ENCODE results near the gene TMBIM1. TPM values are rescaled to one million over a fixed set of nuclear protein-coding genes. Genes with fewer than 3 reads are reported as not detected.

TMBIM1 gene
- total RNA-seq, 1 experiment from 2014 or later: 91.0 TPM

- RAD21 ChIA-PET (ENCODE audit: low non-redundant PET in 1 of 2, low total read pairs in 2 of 2, uncharacterized antibody in 2 of 2, unreplicated experiment in 2 of 2): no interaction called here
- peaks cover 20% of the 10 kb centered on the region; the same call in 1 of the 2 replicates for H3K79me2 ChIP-seq (ENCODE audit: insufficient read depth, low read length)
These were observed 57.3 kb downstream of the TMBIM1 start for GRCh38 chr2:218235017-218235416.

GRCh38 chr2:218234521-218234920, 57.8 kb downstream of the TMBIM1 start:
- Histone ChIP-seq H2AFZ (ENCODE audit: low read depth, low read length, poor library complexity, severe bottlenecking) (no peak overlapping the region), H3K4me3 (replicated peaks in 1 of 2; ENCODE audit: low read depth in 1 of 2, low read length in 2 of 2) (no peak overlapping the region), H3K9me3 (ENCODE audit: control insufficient read depth in 1 of 2, insufficient read depth in 1 of 2, low read depth in 1 of 2, low read length in 2 of 2) (no peaks in the 10 kb centered on the region), H3K9me2 (ENCODE audit: insufficient read depth) (no peaks in the 10 kb centered on the region), H3K4me2 (ENCODE audit: low read length) (no peak overlapping the region), H3K79me2 (ENCODE audit: insufficient read depth, low read length) (peaks cover 25% of the 10 kb centered on the region), H3K4me1 (ENCODE audit: control insufficient read depth in 1 of 2, insufficient read depth in 2 of 2, low read length in 2 of 2) (peaks cover 16% of the 10 kb centered on the region in 2 experiments), H3K36me3 (ENCODE audit: control insufficient read depth in 1 of 2, insufficient read depth in 2 of 2, low read length in 2 of 2) (peaks cover 57 to 58% of the 10 kb centered on the region in 2 experiments), H3K27me3 (ENCODE audit: insufficient read depth, low read length) (no peaks in the 10 kb centered on the region), H3K27ac (ENCODE audit: low read depth, low read length) (no peak overlapping the region), H4K20me1 (ENCODE audit: insufficient read depth) (no peaks in the 10 kb centered on the region), H3K9ac (ENCODE audit: low read length) (no peak overlapping the region)
- ATAC-seq (no peak), DNase-seq (ENCODE audit: low read depth, low spot score) (no peak)
- TF ChIP-seq SP1 (IDR thresholded peaks at IDR 0.05; ENCODE audit: low read depth) (no peak), ELF1 (IDR thresholded peaks at IDR 0.05; ENCODE audit: borderline replicate concordance, low read depth) (no peak), SIN3A (IDR thresholded peaks at IDR 0.05; ENCODE audit: low read depth) (no peak), ZFX (IDR thresholded peaks at IDR 0.05) (no peak), FOSL1 (IDR thresholded peaks at IDR 0.05; ENCODE audit: low read depth) (no peak), ZBTB33 (IDR thresholded peaks at IDR 0.05; ENCODE audit: extremely low read depth, insufficient replicate concordance, low read length) (no peak), JUND (IDR thresholded peaks at IDR 0.05) (no peak), CBX3 (IDR thresholded peaks at IDR 0.05; ENCODE audit: low read depth) (no peak), ZNF274 (IDR thresholded peaks at IDR 0.05; ENCODE audit: low read depth, low read length) (no peak), MAX (IDR thresholded peaks at IDR 0.05) (no peak), EZH2phosphoT487 (IDR thresholded peaks at IDR 0.05; ENCODE audit: borderline replicate concordance) (no peak), POLR2A (IDR thresholded peaks at IDR 0.05; ENCODE audit: borderline replicate concordance, extremely low read depth, insufficient read depth, insufficient read length) (no peak), EZH2 (IDR thresholded peaks at IDR 0.05) (no peak), ATF3 (IDR thresholded peaks at IDR 0.05) (no peak), RAD21 (IDR thresholded peaks at IDR 0.05; ENCODE audit: low read depth) (no peak), TCF7L2 (IDR thresholded peaks at IDR 0.05; ENCODE audit: borderline replicate concordance, extremely low read depth, insufficient read depth, insufficient read length) (no peak), CEBPB (IDR thresholded peaks at IDR 0.05; ENCODE audit: low read depth) (no peak)
- ChIA-PET CTCF (no interaction called here), RAD21 (ENCODE audit: low non-redundant PET in 1 of 2, low total read pairs in 2 of 2, uncharacterized antibody in 2 of 2, unreplicated experiment in 2 of 2) (no interaction called here), POLR2A (no interaction called here)
- no TSS peak for BruUV-seq (replicated peaks)
- intact Hi-C loops (cut with micrococcal nuclease): no loop called here

More at GRCh38 chr2:218235017-218235416, 57.3 kb downstream of the TMBIM1 start:
- Histone ChIP-seq H3K4me1 (ENCODE audit: control insufficient read depth in 1 of 2, insufficient read depth in 2 of 2, low read length in 2 of 2) (peaks cover 11% of the 10 kb centered on the region in 2 experiments), H2AFZ (ENCODE audit: low read depth, low read length, poor library complexity, severe bottlenecking) (no peak overlapping the region), H3K9ac (ENCODE audit: low read length) (no peak overlapping the region), H3K9me3 (ENCODE audit: control insufficient read depth in 1 of 2, insufficient read depth in 1 of 2, low read depth in 1 of 2, low read length in 2 of 2) (no peaks in the 10 kb centered on the region), H3K27ac (ENCODE audit: low read depth, low read length) (no peak overlapping the region), H3K4me3 (replicated peaks in 1 of 2; ENCODE audit: low read depth in 1 of 2, low read length in 2 of 2) (no peak overlapping the region), H4K20me1 (ENCODE audit: insufficient read depth) (no peaks in the 10 kb centered on the region), H3K36me3 (ENCODE audit: control insufficient read depth in 1 of 2, insufficient read depth in 2 of 2, low read length in 2 of 2) (peaks cover 54 to 57% of the 10 kb centered on the region in 2 experiments), H3K27me3 (ENCODE audit: insufficient read depth, low read length) (no peaks in the 10 kb centered on the region), H3K4me2 (ENCODE audit: low read length) (no peak overlapping the region), H3K9me2 (ENCODE audit: insufficient read depth) (no peaks in the 10 kb centered on the region)
- intact Hi-C loops (cut with micrococcal nuclease): no loop called here
- no TSS peak for BruUV-seq (replicated peaks)
- ATAC-seq (no peak), DNase-seq (ENCODE audit: low read depth, low spot score) (no peak)
- POLR2A ChIA-PET: no interaction called here
- no peak for TF ChIP-seq RAD21 (IDR thresholded peaks at IDR 0.05; ENCODE audit: low read depth)
- no peak for TF ChIP-seq SRF (IDR thresholded peaks at IDR 0.05; ENCODE audit: low read depth)
- no peak for TF ChIP-seq YY1 (IDR thresholded peaks at IDR 0.05; ENCODE audit: extremely low read depth, insufficient replicate concordance, low read depth, low read length)
- CTCF ChIA-PET: no interaction called here
